Nasal cavity respiratory epithelium epithelial cell of viscerocranial mucosa (primary cell): ENCODE data around the gene NKAIN1. TPM values are rescaled to one million over a fixed set of nuclear protein-coding genes. Genes with fewer than 3 reads are reported as not detected.

Experiments used
- total RNA-seq: library from RNA; depleted of rRNA; stranded (reverse); fragments of >200 nt; gene quantifications from 2 replicates; pipeline ENCODE4 v1.2.3, GENCODE V29; 2014

Gene NKAIN1
- 0.07 TPM in 1 of 2 replicates, not detected in the other for total RNA-seq

DNA sequence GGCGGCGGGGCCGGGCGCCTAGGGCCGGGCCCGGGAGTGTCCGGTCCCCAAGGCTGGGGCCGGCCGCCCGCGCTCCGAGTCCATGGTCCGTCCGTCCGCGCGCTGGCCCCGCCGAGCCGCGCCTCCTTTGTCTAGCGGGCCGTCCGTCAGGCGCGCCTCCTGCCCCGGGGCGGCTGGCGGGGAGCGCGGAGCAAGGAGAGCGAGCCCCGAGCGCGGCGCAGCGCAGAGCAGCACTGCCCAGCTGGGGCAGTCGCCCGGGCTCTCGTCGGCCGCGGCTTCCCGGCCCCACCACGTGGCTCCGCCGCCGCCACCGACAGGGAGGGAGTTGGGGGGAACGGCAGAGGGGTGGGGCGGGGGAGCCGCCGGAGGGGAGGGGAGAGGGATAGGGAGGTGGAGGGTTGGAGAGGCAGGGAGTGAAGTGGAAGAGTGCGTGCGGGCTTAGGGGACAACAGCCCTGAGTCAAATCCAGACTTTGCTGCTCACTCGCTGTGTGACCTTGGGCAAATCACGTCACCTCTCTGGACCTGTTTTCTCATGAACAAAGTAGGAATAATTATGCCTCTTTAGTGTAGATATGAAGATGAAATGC lies at the start of gene NKAIN1:
Gene NKAIN1 (minus strand): TSS at position 235 of the 589 bp plus-strand sequence. CDS start 340 bp downstream, outside the sequence.

Other genes with a start within 250 kb of the NKAIN1 start
- 59.1 and 137 TPM in 2 replicates for gene PUM1, start 174.2 kb downstream of the NKAIN1 start, total RNA-seq
- gene SNRNP40, start 56.9 kb upstream of the NKAIN1 start, total RNA-seq = 78.0 and 165 TPM in 2 replicates
- gene ZCCHC17, start 57.1 kb upstream of the NKAIN1 start, total RNA-seq = 35.5 and 38.3 TPM in 2 replicates
- 0.50 TPM in 1 of 2 replicates, not detected in the other for gene FABP3, start 133.2 kb upstream of the NKAIN1 start, total RNA-seq
- gene SERINC2, start 173.3 kb upstream of the NKAIN1 start, total RNA-seq = 47.8 and 182 TPM in 2 replicates